H1 (cell line): ENCODE data around the gene RALGAPB. TPM values are rescaled to one million over a fixed set of nuclear protein-coding genes. Genes with fewer than 3 reads are reported as not detected.

Experiments
- CTCF ChIA-PET: fragments of 300-600 bp; sonication (Branson Sonifier 250); formaldehyde crosslinking; loops from one replicate; lab custom pipeline; 2021; ENCODE audit not compliant: partially characterized antibody; lab: Charles Lee
- POLR2A ChIA-PET: fragments of 300-600 bp; sonication (Branson Sonifier 250); formaldehyde crosslinking; loops from one replicate; lab custom pipeline; 2021; ENCODE audit warnings: inconsistent platforms; ENCODE audit not compliant: partially characterized antibody; lab: Charles Lee
- DNase-seq, 2 experiments: peaks; one replicate each; pipeline versions ENCODE4 v3.0.0 to v3.0.0-alpha.2; 2010 to 2022; ENCODE audit warnings: low spot score in 2 of 2, low read depth in 1 of 2, mixed read lengths in 1 of 2
- FAIRE-seq: peaks from 2 replicates; lab custom pipeline; 2011; peaks lifted over from hg19 to GRCh38; lab: Jason Lieb, UNC
- H2AFZ ChIP-seq: 2 replicates; pipeline ENCODE4 v1.8.1; 2012; ENCODE audit warnings: low read length, inconsistent platforms
- H2AK5ac ChIP-seq: 2 replicates; pipeline ENCODE4 v1.6.1; 2013; ENCODE audit warnings: low read depth, low read length
- H2BK120ac ChIP-seq: replicated peaks from 2 replicates; pipeline ENCODE3; 2013; ENCODE audit warnings: low read depth, low read length, inconsistent platforms
- H2BK12ac ChIP-seq: 2 replicates; pipeline ENCODE4 v1.6.1; 2013; ENCODE audit warnings: low read depth, low read length
- H2BK15ac ChIP-seq: 2 replicates; pipeline ENCODE4 v1.6.1; 2013; ENCODE audit warnings: low read length
- H2BK20ac ChIP-seq: 2 replicates; pipeline ENCODE4 v1.6.1; 2013; ENCODE audit warnings: low read length
- H2BK5ac ChIP-seq: 2 replicates; pipeline ENCODE4 v1.6.1; 2013; ENCODE audit warnings: low read depth, low read length
- H3K14ac ChIP-seq: 2 replicates; pipeline ENCODE4 v1.6.1; 2013; ENCODE audit warnings: inconsistent platforms; ENCODE audit not compliant: insufficient read length
- H3K18ac ChIP-seq: 2 replicates; pipeline ENCODE4 v1.6.1; 2013; ENCODE audit warnings: low read length; ENCODE audit errors: extremely low read depth
- H3K23ac ChIP-seq: 2 replicates; pipeline ENCODE4 v1.6.1; 2013; ENCODE audit warnings: inconsistent platforms; ENCODE audit not compliant: insufficient read length
- H3K23me2 ChIP-seq: 2 replicates; pipeline ENCODE4 v1.6.1; 2013; ENCODE audit warnings: low read depth, low read length
- H3K27ac ChIP-seq: 2 replicates; pipeline ENCODE4 v1.6.1; 2011; ENCODE audit warnings: low read depth, low read length, inconsistent platforms
- H3K27me3 ChIP-seq, 4 experiments: replicated peaks in 1 of 4; 1 replicate in 1 of 4; 2 replicates in 3 of 4; pipeline versions ENCODE4 v1.6.1 to v1.8.1; 2011 to 2013; ENCODE audit warnings: low read length in 3 of 4, mild to moderate bottlenecking in 3 of 4, inconsistent platforms in 2 of 4, mixed read lengths in 2 of 4, moderate library complexity in 1 of 4; ENCODE audit not compliant: control insufficient read depth in 3 of 4, insufficient read depth in 3 of 4; ENCODE audit errors: extremely low read depth in 1 of 4
- H3K36me3 ChIP-seq, 4 experiments: 2 replicates each; pipeline versions ENCODE4 v1.6.1 to v1.8.1; 2011 to 2013; ENCODE audit warnings: mild to moderate bottlenecking in 4 of 4, low read length in 3 of 4, moderate library complexity in 2 of 4, control low read depth in 1 of 4, inconsistent platforms in 1 of 4; ENCODE audit not compliant: insufficient read depth in 4 of 4, control insufficient read depth in 2 of 4
- H3K4ac ChIP-seq: replicated peaks from 2 replicates; pipeline ENCODE3; 2013; ENCODE audit warnings: low read length, low read depth, mixed read lengths, inconsistent platforms; ENCODE audit not compliant: insufficient read length
- H3K4me1 ChIP-seq, 4 experiments: replicated peaks in 1 of 4; 1 replicate in 1 of 4; 2 replicates in 3 of 4; pipeline versions ENCODE4 v1.6.1 to v1.8.1; 2011 to 2013; ENCODE audit warnings: low read length in 3 of 4, inconsistent platforms in 2 of 4, mixed read lengths in 1 of 4; ENCODE audit not compliant: insufficient read depth in 4 of 4, control insufficient read depth in 3 of 4
- H3K4me2 ChIP-seq, 2 experiments: 2 replicates each; pipeline versions ENCODE4 v1.6.1 to v1.8.1; 2011 to 2013; ENCODE audit warnings: low read depth in 2 of 2, low read length in 2 of 2, control low read depth in 1 of 2, inconsistent platforms in 1 of 2, mild to moderate bottlenecking in 1 of 2; ENCODE audit not compliant: insufficient read depth in 1 of 2
- H3K4me3 ChIP-seq, 4 experiments: fragments of 200-600, 300-600 bp in 1 of 4; sonication (generic), shearing (Covaris generic), sonication (Bioruptor Twin) in 1 of 4; 2 replicates each; pipeline versions ENCODE4 v1.5.1 to v1.8.1; 2011 to 2016; ENCODE audit warnings: low read length in 4 of 4, low read depth in 3 of 4, control low read depth in 2 of 4, inconsistent platforms in 2 of 4, mild to moderate bottlenecking in 2 of 4, mixed read lengths in 1 of 4, moderate library complexity in 1 of 4; ENCODE audit not compliant: insufficient read depth in 2 of 4; ENCODE audit errors: extremely low read depth in 1 of 4
- H3K56ac ChIP-seq: replicated peaks from 2 replicates; pipeline ENCODE3; 2013; ENCODE audit warnings: low read depth, mild to moderate bottlenecking, mixed read lengths, low read length, inconsistent platforms; ENCODE audit not compliant: insufficient read length
- H3K79me1 ChIP-seq: 2 replicates; pipeline ENCODE4 v1.6.1; 2013; ENCODE audit warnings: low read depth, low read length, control low read depth
- H3K79me2 ChIP-seq, 2 experiments: 2 replicates each; pipeline versions ENCODE4 v1.6.1 to v1.8.1; 2012 to 2013; ENCODE audit warnings: low read length in 2 of 2, mild to moderate bottlenecking in 2 of 2, inconsistent platforms in 1 of 2; ENCODE audit not compliant: insufficient read depth in 2 of 2, control insufficient read depth in 1 of 2
- H3K9ac ChIP-seq, 4 experiments: replicated peaks in 1 of 4; 1 replicate in 1 of 4; 2 replicates in 3 of 4; pipeline versions ENCODE4 v1.6.1 to v1.8.1; 2011 to 2013; ENCODE audit warnings: low read depth in 3 of 4, low read length in 3 of 4, control low read depth in 2 of 4, mild to moderate bottlenecking in 2 of 4, moderate library complexity in 2 of 4, inconsistent platforms in 1 of 4; ENCODE audit errors: extremely low read depth in 1 of 4
- H3K9me3 ChIP-seq, 2 experiments: 2 replicates each; pipeline versions ENCODE4 v1.6.1 to v1.8.1; 2012 to 2013; ENCODE audit warnings: mild to moderate bottlenecking in 2 of 2, moderate library complexity in 2 of 2, control low read depth in 1 of 2, inconsistent platforms in 1 of 2, low read depth in 1 of 2, low read length in 1 of 2, mixed read lengths in 1 of 2; ENCODE audit not compliant: insufficient read depth in 2 of 2
- H4K20me1 ChIP-seq, 2 experiments: replicated peaks in 1 of 2; 2 replicates each; pipeline versions ENCODE3 to v1.8.1; 2011 to 2013; ENCODE audit warnings: inconsistent platforms in 2 of 2, low read length in 2 of 2, mild to moderate bottlenecking in 1 of 2; ENCODE audit not compliant: insufficient read depth in 2 of 2, control insufficient read depth in 1 of 2
- H4K5ac ChIP-seq: 2 replicates; pipeline ENCODE4 v1.6.1; 2013; ENCODE audit warnings: low read length, low read depth, mixed read lengths, inconsistent platforms; ENCODE audit not compliant: insufficient read length
- H4K8ac ChIP-seq: 2 replicates; pipeline ENCODE4 v1.8.0; 2013; ENCODE audit warnings: mild to moderate bottlenecking, moderate library complexity, low read length, inconsistent platforms; ENCODE audit not compliant: insufficient read depth; ENCODE audit errors: extremely low read depth
- H4K91ac ChIP-seq: replicated peaks from 2 replicates; pipeline ENCODE3; 2013; ENCODE audit warnings: low read length, mixed read lengths, inconsistent platforms; ENCODE audit not compliant: insufficient read length
- CBX5 ChIP-seq: fragments of 300-800, 300-1000 bp; sonication (generic); IDR thresholded peaks from 2 replicates; pipeline ENCODE4 v1.7.1; 2016; ENCODE audit warnings: antibody characterized with exemption, low read length, low read depth
- POLR2AphosphoS5 ChIP-seq: IDR thresholded peaks from 2 replicates; pipeline ENCODE4 v1.6.1; 2011; ENCODE audit warnings: low read depth, low read length
- WGBS, 2 experiments: shearing (Covaris generic) in 1 of 2; methylation state at CpG; one replicate each; pipeline versions ENCODE4 v1.1.6 to v1.1.7; 2013 to 2015; ENCODE audit warnings: low lambda C conversion rate in 2 of 2, mixed read lengths in 2 of 2, inconsistent platforms in 1 of 2, low coverage in 1 of 2, missing lambda C conversion rate in 1 of 2; ENCODE audit not compliant: insufficient replicate concordance in 2 of 2, insufficient coverage in 1 of 2, insufficient read length in 1 of 2; ENCODE audit errors: extremely low coverage in 1 of 2, missing lambda C conversion rate in 1 of 2; 5-methylcytosine and 5-hydroxymethylcytosine counted together
- polyA plus RNA-seq, 7 experiments: library from polyadenylated mRNA; depleted of rRNA in 3 of 7; stranded (reverse) in 5 of 7; unstranded in 2 of 7; fragments of >200 nt in 5 of 7; fragments of 200-250 nt in 2 of 7; gene quantifications; 1 replicate in 5 of 7; 2 replicates in 1 of 7; 4 replicates in 1 of 7; pipeline versions ENCODE4 v1.2.1 to v1.2.3, GENCODE V29; 2011 to 2013; ENCODE audit warnings: missing spikeins in 2 of 7, mixed read lengths in 2 of 7
- total RNA-seq: library from RNA; stranded (reverse); fragmentation: NEBNext Ultra II Directional; extraction: Animal tissue kit (Norgen Biotek cat#: 25700); gene quantifications from 2 replicates; pipeline ENCODE4 v1.2.1, GENCODE V29; 2021
- TF ChIP-seq, protein P1 (sequence below): IDR thresholded peaks from 2 replicates; pipeline ENCODE4 v1.6.1; 2012; ENCODE audit warnings: inconsistent platforms

The RALGAPB gene
- total and polyA plus RNA-seq, 2 of the 8 experiments (the other 6 are each of a cell fraction or from before 2014, with no cell fraction given), result 10.6 to 35.1 TPM

DNA sequence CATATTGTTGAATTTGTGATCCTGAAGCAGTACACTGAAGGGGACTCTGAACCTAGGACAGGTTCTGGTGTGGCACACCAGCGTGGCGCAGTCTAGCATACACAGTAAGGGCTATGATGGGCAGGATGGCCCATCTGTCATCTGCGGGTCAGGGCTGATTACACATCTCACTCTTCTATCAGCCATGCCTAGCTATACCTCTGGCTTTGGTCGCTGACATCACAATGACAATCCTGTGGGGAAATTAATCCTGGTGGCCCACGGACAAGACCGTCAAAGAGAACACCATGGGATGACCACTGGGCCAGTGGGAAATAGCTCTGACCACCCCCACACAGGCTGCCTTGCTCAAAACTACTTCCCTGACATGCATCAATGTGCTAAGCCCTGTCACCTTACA, 40.4 kb upstream of the RALGAPB start:
- H4K5ac ChIP-seq, result no peak overlapping the region
- no peak overlapping the region for H2BK12ac ChIP-seq
- H2BK120ac ChIP-seq, result no peak overlapping the region
- H4K91ac ChIP-seq, result no peak overlapping the region
- no peak overlapping the region for H3K56ac ChIP-seq
- peaks cover 0 to 17% (median 7%) of the 10 kb centered on the region in 4 experiments; a peak in 6 of 7 replicates for H3K4me1 ChIP-seq
- POLR2A ChIA-PET, result interaction anchor here (0.7 to 13.7 kb wide), 9 partner anchors 14 to 100 kb away, joined by 3 to 420 read pairs (median 7); partner anchors contain the start of gene RALGAPB
- H3K23me2 ChIP-seq, result peaks cover 10% of the 10 kb centered on the region
- peaks cover 35% of the 10 kb centered on the region for H3K79me1 ChIP-seq
- TF ChIP-seq POLR2AphosphoS5 (peak; percentile 44; the same call in 1 of the 2 replicates), CBX5 (no peak)
- TF ChIP-seq, protein P1, sequence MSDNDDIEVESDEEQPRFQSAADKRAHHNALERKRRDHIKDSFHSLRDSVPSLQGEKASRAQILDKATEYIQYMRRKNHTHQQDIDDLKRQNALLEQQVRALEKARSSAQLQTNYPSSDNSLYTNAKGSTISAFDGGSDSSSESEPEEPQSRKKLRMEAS, result no peak
- no peak overlapping the region for H3K14ac ChIP-seq
- no peak for DNase-seq
- no peak overlapping the region for H2BK20ac ChIP-seq
- no peak overlapping the region for H4K8ac ChIP-seq
- H3K9me3 ChIP-seq, result no peaks in the 10 kb centered on the region
- CTCF ChIA-PET, result interaction anchor here (0.6 to 7.4 kb wide), 7 partner anchors 8 to 189 kb away, joined by 3 to 85 read pairs (median 3); partner anchors contain the start of gene RALGAPB
- peaks cover 41 to 73% of the 10 kb centered on the region in 2 experiments for H3K79me2 ChIP-seq
- H4K20me1 ChIP-seq, result peaks cover 40 to 48% of the 10 kb centered on the region in 2 experiments
- H2BK5ac ChIP-seq, result peak overlapping the region; percentile 5; the same call in 1 of the 2 replicates
- H3K27ac ChIP-seq, result no peak overlapping the region
- H3K27me3 ChIP-seq, result no peaks in the 10 kb centered on the region
- H2AFZ ChIP-seq, result no peak overlapping the region
- WGBS, 2 experiments, result 92% methylated on average over 6 of the region's 6 CpGs; no CpG with 5 or more reads in 1 of the 2 experiments
- peak overlapping the region; percentile 39 to 99; a peak in 2 of 4 replicates for H3K4me2 ChIP-seq
- no peak overlapping the region for H3K23ac ChIP-seq
- peaks cover 48 to 73% (median 62%) of the 10 kb centered on the region in 4 experiments for H3K36me3 ChIP-seq
- no peak overlapping the region for H3K18ac ChIP-seq
- no peak for FAIRE-seq
- peak overlapping the region in 1 of 4 experiments; percentile 24; a peak in 1 of 7 replicates for H3K9ac ChIP-seq
- no peak overlapping the region for H2BK15ac ChIP-seq
- peak overlapping the region in 1 of 4 experiments; percentile 7; a peak in 3 of 8 replicates for H3K4me3 ChIP-seq
- H3K4ac ChIP-seq, result no peak overlapping the region
- no peak overlapping the region for H2AK5ac ChIP-seq
